AG04450 (cell line): ENCODE measurements around the gene REM1. TPM values are rescaled to one million over a fixed set of nuclear protein-coding genes. Genes with fewer than 3 reads are reported as not detected.

Experiments
- CTCF ChIA-PET: fragments of 300-600, 350-600 bp; formaldehyde crosslinking; extraction: SDS; loops from one replicate; lab custom pipeline; 2022; ENCODE audit warnings: antibody characterized with exemption, inconsistent platforms; lab: Charles Lee
- POLR2A ChIA-PET: fragments of 350-600 bp; formaldehyde crosslinking; extraction: SDS; loops from one replicate; lab custom pipeline; 2021; ENCODE audit warnings: antibody characterized with exemption, inconsistent platforms; lab: Yijun Ruan, JAX
- DNase-seq: peaks from one replicate; pipeline ENCODE4 v3.0.0-alpha.2; 2011; ENCODE audit warnings: low read depth, low spot score
- H3K27ac ChIP-seq: one replicate; pipeline ENCODE4 v1.5.1; 2012; ENCODE audit warnings: low read depth, low read length, control low read depth
- H3K27me3 ChIP-seq: one replicate; pipeline ENCODE4 v1.6.0; 2012; ENCODE audit warnings: low read length; ENCODE audit not compliant: control insufficient read depth, insufficient read depth
- H3K4me3 ChIP-seq: 2 replicates; pipeline ENCODE4 v1.5.1; 2011; ENCODE audit warnings: mild to moderate bottlenecking, low read depth, low read length, control low read depth
- H3K9me3 ChIP-seq: 2 replicates; pipeline ENCODE4 v1.5.1; 2012; ENCODE audit warnings: low read length; ENCODE audit not compliant: control insufficient read depth, insufficient read depth
- polyA plus RNA-seq: library from polyadenylated mRNA; depleted of rRNA; stranded (reverse); fragments of >200 nt; gene quantifications from 2 replicates; pipeline ENCODE4 v1.2.3, GENCODE V29; 2011
- TF ChIP-seq, protein P1 (sequence below): IDR thresholded peaks from 2 replicates; pipeline ENCODE4 v1.5.1; 2011; ENCODE audit warnings: low read depth, low read length, control low read depth, inconsistent platforms

Gene REM1
- polyA plus RNA-seq, 1 experiment, result not detected

DNA sequence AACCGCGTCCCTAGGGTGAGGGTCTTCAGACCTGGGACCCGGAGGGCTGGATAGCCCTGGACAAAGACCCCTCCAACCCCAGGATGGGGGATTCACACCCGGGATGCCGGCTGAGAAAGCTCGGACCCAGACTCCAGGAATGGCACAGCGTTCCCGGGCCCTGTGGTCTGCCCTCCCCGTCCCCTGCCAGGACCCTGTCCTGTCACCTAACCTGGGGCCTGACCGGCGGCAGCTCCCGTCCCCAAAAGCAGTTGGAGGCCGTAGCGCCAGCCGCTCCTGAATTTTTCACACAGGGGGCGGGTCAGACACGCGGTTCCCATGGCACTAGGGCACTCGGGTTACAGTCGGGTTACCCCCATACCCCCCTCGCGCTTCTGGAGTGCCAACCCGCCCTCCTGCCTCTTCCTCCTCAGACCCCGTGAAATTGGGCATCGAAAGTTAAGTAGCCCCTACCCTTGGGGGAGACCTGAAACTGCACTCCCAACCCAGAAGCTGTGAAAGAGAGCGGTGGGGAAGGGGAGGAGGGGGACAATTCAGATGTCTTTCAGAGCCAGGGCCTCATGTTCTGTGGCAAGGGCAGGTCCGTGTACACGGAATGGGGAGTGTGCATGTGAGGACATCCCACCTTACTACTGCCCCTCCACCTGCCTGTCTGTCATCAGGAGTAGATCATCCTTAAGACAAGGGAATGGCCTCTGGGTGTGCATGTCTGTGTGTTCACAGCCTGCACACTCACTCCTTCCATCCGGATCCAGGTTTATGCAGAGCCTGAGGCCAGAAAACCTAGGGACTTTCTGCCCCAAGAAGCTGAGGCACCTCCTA lies 595 bp downstream of the REM1 start:
- Histone ChIP-seq H3K27me3 (peaks cover 31% of the 10 kb centered on the region), H3K4me3 (no peak overlapping the region), H3K27ac (no peak overlapping the region), H3K9me3 (no peaks in the 10 kb centered on the region; the same call in 1 of the 2 replicates)
- ChIA-PET CTCF (interaction anchor here (0.6 to 3.5 kb wide), 3 partner anchors 13 to 27 kb away, joined by 3 to 20 read pairs (median 11); no protein-coding TSS in a partner anchor), POLR2A (no interaction called here)
- TF ChIP-seq, protein P1, sequence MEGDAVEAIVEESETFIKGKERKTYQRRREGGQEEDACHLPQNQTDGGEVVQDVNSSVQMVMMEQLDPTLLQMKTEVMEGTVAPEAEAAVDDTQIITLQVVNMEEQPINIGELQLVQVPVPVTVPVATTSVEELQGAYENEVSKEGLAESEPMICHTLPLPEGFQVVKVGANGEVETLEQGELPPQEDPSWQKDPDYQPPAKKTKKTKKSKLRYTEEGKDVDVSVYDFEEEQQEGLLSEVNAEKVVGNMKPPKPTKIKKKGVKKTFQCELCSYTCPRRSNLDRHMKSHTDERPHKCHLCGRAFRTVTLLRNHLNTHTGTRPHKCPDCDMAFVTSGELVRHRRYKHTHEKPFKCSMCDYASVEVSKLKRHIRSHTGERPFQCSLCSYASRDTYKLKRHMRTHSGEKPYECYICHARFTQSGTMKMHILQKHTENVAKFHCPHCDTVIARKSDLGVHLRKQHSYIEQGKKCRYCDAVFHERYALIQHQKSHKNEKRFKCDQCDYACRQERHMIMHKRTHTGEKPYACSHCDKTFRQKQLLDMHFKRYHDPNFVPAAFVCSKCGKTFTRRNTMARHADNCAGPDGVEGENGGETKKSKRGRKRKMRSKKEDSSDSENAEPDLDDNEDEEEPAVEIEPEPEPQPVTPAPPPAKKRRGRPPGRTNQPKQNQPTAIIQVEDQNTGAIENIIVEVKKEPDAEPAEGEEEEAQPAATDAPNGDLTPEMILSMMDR, result no peak
- DNase-seq, result no peak

DNA sequence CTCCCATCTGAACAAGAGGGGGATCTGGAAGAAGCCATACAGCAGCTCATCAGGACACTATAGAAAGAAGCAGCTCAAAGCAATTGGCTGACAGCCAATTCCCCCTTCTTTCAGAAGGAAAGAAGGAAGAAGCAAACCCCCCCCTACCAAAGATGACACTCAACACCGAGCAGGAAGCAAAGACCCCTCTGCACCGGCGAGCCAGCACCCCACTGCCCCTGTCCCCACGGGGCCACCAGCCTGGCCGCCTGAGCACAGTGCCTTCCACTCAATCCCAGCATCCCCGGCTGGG lies 1.2 kb downstream of the REM1 start:
- POLR2A ChIA-PET, result no interaction called here
- Histone ChIP-seq H3K27me3 (peaks cover 31% of the 10 kb centered on the region), H3K9me3 (no peaks in the 10 kb centered on the region; the same call in 1 of the 2 replicates), H3K27ac (no peak overlapping the region), H3K4me3 (no peak overlapping the region)
- TF ChIP-seq, protein P1, result no peak
- CTCF ChIA-PET, result interaction anchor here (0.6 to 2.8 kb wide), 2 partner anchors 13 to 16 kb away, joined by 3 to 11 read pairs; no protein-coding TSS in a partner anchor
- no peak for DNase-seq

DNA sequence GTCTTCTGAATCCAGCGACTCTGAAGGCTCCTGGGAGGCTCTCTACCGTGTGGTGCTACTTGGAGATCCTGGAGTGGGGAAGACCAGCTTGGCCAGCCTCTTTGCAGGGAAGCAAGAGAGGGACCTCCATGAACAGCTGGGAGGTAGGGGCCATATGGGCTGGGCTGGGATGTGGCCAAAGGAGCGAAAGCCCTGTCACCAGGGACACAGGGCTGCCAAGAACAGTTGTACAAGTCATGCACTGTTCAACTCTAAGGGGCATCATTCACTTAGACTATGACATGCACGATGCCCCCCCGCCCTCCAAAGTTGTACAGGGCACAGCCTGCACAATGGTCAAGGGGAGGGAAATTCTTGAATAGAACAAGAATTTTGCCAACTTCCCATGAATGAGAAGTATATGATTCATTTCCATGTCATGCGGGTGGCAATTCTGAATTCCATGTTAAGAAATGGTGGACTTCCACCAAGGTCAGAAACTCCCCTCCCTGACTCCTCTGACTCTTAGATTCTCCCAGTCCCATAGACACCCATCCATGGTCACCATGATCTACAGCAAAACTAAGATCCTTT lies 1.6 kb downstream of the REM1 start:
- H3K4me3 ChIP-seq, result no peak overlapping the region
- CTCF ChIA-PET, result interaction anchor here (2.8 kb wide), 1 partner anchor 16 kb away, joined by 11 read pairs; no protein-coding TSS in a partner anchor
- H3K9me3 ChIP-seq, result no peaks in the 10 kb centered on the region; the same call in 1 of the 2 replicates
- H3K27me3 ChIP-seq, result peaks cover 31% of the 10 kb centered on the region
- no peak overlapping the region for H3K27ac ChIP-seq
- DNase-seq, result no peak
- POLR2A ChIA-PET, result no interaction called here
- TF ChIP-seq, protein P1, result no peak

DNA sequence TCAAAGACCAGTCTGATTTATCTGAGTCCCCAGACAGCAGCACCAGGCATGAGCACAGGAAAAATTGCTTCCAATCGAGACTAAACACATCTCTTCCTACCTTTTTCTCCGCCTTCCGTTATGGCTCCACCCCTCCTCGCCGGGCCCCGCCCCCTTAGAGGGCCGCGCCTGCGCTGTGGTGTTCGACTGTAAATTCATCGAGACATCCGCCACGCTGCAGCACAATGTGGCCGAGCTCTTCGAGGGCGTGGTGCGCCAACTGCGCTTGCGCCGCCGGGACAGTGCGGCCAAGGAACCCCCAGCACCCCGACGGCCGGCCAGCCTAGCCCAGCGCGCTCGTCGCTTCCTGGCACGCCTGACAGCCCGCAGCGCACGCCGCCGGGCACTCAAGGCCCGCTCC lies 8.9 kb downstream of the REM1 start:
- TF ChIP-seq, protein P1, result no peak
- CTCF ChIA-PET, result interaction anchor here (2.3 kb wide), 1 partner anchor 19 kb away, joined by 16 read pairs; no protein-coding TSS in a partner anchor

More for the DNA sequence above, 8.9 kb downstream of the REM1 start:
- Histone ChIP-seq H3K4me3 (no peak overlapping the region), H3K9me3 (peaks cover 9% of the 10 kb centered on the region; the same call in 1 of the 2 replicates), H3K27ac (no peak overlapping the region), H3K27me3 (peaks cover 3% of the 10 kb centered on the region)
- POLR2A ChIA-PET, result no interaction called here
- DNase-seq, result no peak
